Measurements from ENCODE around the gene POU4F3. TPM values are rescaled to one million over a fixed set of nuclear protein-coding genes. Genes with fewer than 3 reads are reported as not detected.

POU4F3 gene
- total RNA-seq, 4 donors from 2014 or later: not detected

- intact Hi-C loops (cut with DNase I; ENCODE audit: low total_unique reads) (no loop called here), in situ Hi-C loops (cut with MboI; ENCODE audit: low sequenced_read_pairs in 4 of 4) (no loop called here)
- TF ChIP-seq CTCF (IDR thresholded peaks at IDR 0.05 in 4 of 5, conservative IDR thresholded peaks at IDR 0.05 in 1 of 5): no peak
- TF ChIP-seq POLR2A (IDR thresholded peaks at IDR 0.05): no peak
- H3K4me1 ChIP-seq: peaks cover 0 to 3% of the 10 kb centered on the region in 2 donors
- no peak for DNase-seq
- H3K36me3 ChIP-seq: no peaks in the 10 kb centered on the region
- no peak for ATAC-seq
- no peak overlapping the region for H3K27ac ChIP-seq
- H3K27me3 ChIP-seq: peaks cover 90 to 97% (median 92%) of the 10 kb centered on the region in 3 donors
- no peak overlapping the region for H3K4me3 ChIP-seq
- no peaks in the 10 kb centered on the region for H3K9me3 ChIP-seq
Measured at GRCh38 chr5:146342519-146342881, 3.9 kb downstream of the POU4F3 start.

GRCh38 chr5:146342882-146343865 lies 4.5 kb downstream of the POU4F3 start:
- Histone ChIP-seq H3K4me1 (peaks cover 0 to 3% of the 10 kb centered on the region in 2 donors), H3K36me3 (no peaks in the 10 kb centered on the region), H3K27ac (no peak overlapping the region), H3K4me3 (no peak overlapping the region), H3K27me3 (peaks cover 84 to 96% (median 88%) of the 10 kb centered on the region in 3 donors), H3K9me3 (no peaks in the 10 kb centered on the region)
- TF ChIP-seq CTCF (IDR thresholded peaks at IDR 0.05 in 4 of 5, conservative IDR thresholded peaks at IDR 0.05 in 1 of 5): no peak
- no peak for TF ChIP-seq POLR2A (IDR thresholded peaks at IDR 0.05)
- DNase-seq: no peak
- in situ Hi-C loops (cut with MboI; ENCODE audit: low sequenced_read_pairs in 4 of 4) (no loop called here), intact Hi-C loops (cut with DNase I; ENCODE audit: low total_unique reads) (no loop called here)
- no peak for ATAC-seq

- DNase-seq (no peak), ATAC-seq (no peak)
- peaks cover 72 to 84% (median 81%) of the 10 kb centered on the region in 3 donors for H3K27me3 ChIP-seq
Measured at GRCh38 chr5:146344155-146345118, 5.8 kb downstream of the POU4F3 start.

GRCh38 chr5:146345240-146345577 lies 6.6 kb downstream of the POU4F3 start:
- DNase-seq: no peak
- TF ChIP-seq POLR2A (IDR thresholded peaks at IDR 0.05): no peak
- no peak for TF ChIP-seq CTCF (IDR thresholded peaks at IDR 0.05 in 4 of 5, conservative IDR thresholded peaks at IDR 0.05 in 1 of 5)
- in situ Hi-C loops (cut with MboI; ENCODE audit: low sequenced_read_pairs in 4 of 4): no loop called here
- Histone ChIP-seq H3K36me3 (no peaks in the 10 kb centered on the region), H3K27ac (no peak overlapping the region), H3K9me3 (no peaks in the 10 kb centered on the region), H3K4me1 (peaks cover 0 to 3% of the 10 kb centered on the region in 2 donors), H3K4me3 (peak overlapping the region in 1 of 4 donors; percentile 41), H3K27me3 (peaks cover 64 to 76% (median 73%) of the 10 kb centered on the region in 3 donors)
- intact Hi-C loops (cut with DNase I; ENCODE audit: low total_unique reads): no loop called here
- no peak for ATAC-seq

More at GRCh38 chr5:146344155-146345118, 5.8 kb downstream of the POU4F3 start:
- peaks cover 0 to 3% of the 10 kb centered on the region in 2 donors for H3K4me1 ChIP-seq
- H3K27ac ChIP-seq: no peak overlapping the region
- H3K4me3 ChIP-seq: peak overlapping the region in 2 of 4 donors; percentile 7 to 41
- H3K36me3 ChIP-seq: no peaks in the 10 kb centered on the region
- intact Hi-C loops (cut with DNase I; ENCODE audit: low total_unique reads): no loop called here
- in situ Hi-C loops (cut with MboI; ENCODE audit: low sequenced_read_pairs in 4 of 4): no loop called here
- no peaks in the 10 kb centered on the region for H3K9me3 ChIP-seq
- TF ChIP-seq POLR2A (IDR thresholded peaks at IDR 0.05) (no peak), CTCF (IDR thresholded peaks at IDR 0.05 in 4 of 5, conservative IDR thresholded peaks at IDR 0.05 in 1 of 5) (no peak)

Measured in gastrocnemius medialis (tissue), 4 donors.